A549 (cell line): ENCODE measurements around the gene ARL6IP6. TPM values are rescaled to one million over a fixed set of nuclear protein-coding genes. Genes with fewer than 3 reads are reported as not detected.

ENCODE experiments used
- ATAC-seq, 2 experiments: fragments of 200-7000 bp in 1 of 2; fragments of >200 bp in 1 of 2; cut with Nextera tagmentation in 1 of 2; cut with Tn5 transposase in 1 of 2; 3 replicates each; pipeline versions ENCODE4 v1.8.0 to v1.9.1; 2018 to 2020; ENCODE audit warnings: mild to moderate bottlenecking in 1 of 2, moderate library complexity in 1 of 2
- CTCF ChIA-PET: fragments of 300-600 bp; sonication (Branson Sonifier 250); formaldehyde crosslinking; extraction: SDS; loops from one replicate; lab custom pipeline; 2021; ENCODE audit warnings: antibody characterized with exemption, inconsistent platforms; lab: Yijun Ruan, JAX
- POLR2A ChIA-PET: fragments of 350-600 bp; formaldehyde crosslinking; extraction: SDS; loops from one replicate; lab custom pipeline; 2021; ENCODE audit warnings: antibody characterized with exemption, inconsistent platforms; lab: Yijun Ruan, JAX
- DNase-seq, 2 experiments: peaks; one replicate each; pipeline versions ENCODE4 v3.0.0 to v3.0.0-alpha.2; 2011 to 2016; ENCODE audit warnings: low read depth in 1 of 2, low spot score in 1 of 2
- FAIRE-seq: peaks from 2 replicates; lab custom pipeline; 2011; peaks lifted over from hg19 to GRCh38; lab: Jason Lieb, UNC
- H3K27ac ChIP-seq, 2 experiments: fragments of >200 bp; sonication (Bioruptor Twin); formaldehyde crosslinking; 3 replicates each; pipeline ENCODE4 v1.5.1; 2016 to 2017
- H3K4me1 ChIP-seq: fragments of >200 bp; sonication (Bioruptor Twin); formaldehyde crosslinking; 3 replicates; pipeline ENCODE4 v1.6.1; 2016
- H3K4me2 ChIP-seq: fragments of >200 bp; sonication (Bioruptor Twin); formaldehyde crosslinking; 3 replicates; pipeline ENCODE4 v1.6.1; 2016
- H3K4me3 ChIP-seq: fragments of >200 bp; sonication (Bioruptor Twin); formaldehyde crosslinking; 3 replicates; pipeline ENCODE4 v1.5.1; 2016
- H3K9me3 ChIP-seq: fragments of >200 bp; sonication (Bioruptor Twin); formaldehyde crosslinking; 3 replicates; pipeline ENCODE4 v1.6.1; 2016
- BCL3 ChIP-seq: fragments of >200 bp; sonication (Bioruptor Twin); formaldehyde crosslinking; IDR thresholded peaks from 3 replicates; pipeline ENCODE4 v1.6.1; 2016
- CBX2 ChIP-seq: fragments of 200-600 bp; sonication (generic); IDR thresholded peaks from 2 replicates; pipeline ENCODE4 v1.6.1; 2016; ENCODE audit warnings: low read depth, mild to moderate bottlenecking, borderline replicate concordance
- CBX8 ChIP-seq: fragments of 200-600 bp; sonication (generic); IDR thresholded peaks from 2 replicates; pipeline ENCODE4 v1.6.1; 2016
- CHD2 ChIP-seq: fragments of 150-350 bp; IDR thresholded peaks from 2 replicates; pipeline ENCODE4 v1.6.1; 2014; ENCODE audit warnings: low read length; ENCODE audit not compliant: partially characterized antibody
- EHF ChIP-seq: fragments of 250-450 bp; sonication (Bioruptor Pico); IDR thresholded peaks from 2 replicates; pipeline ENCODE4 v1.5.0; 2020; ENCODE audit warnings: mild to moderate bottlenecking
- EHMT2 ChIP-seq: fragments of 200-600 bp; sonication (generic); IDR thresholded peaks from 2 replicates; pipeline ENCODE4 v1.6.1; 2016; ENCODE audit warnings: antibody characterized with exemption, low read depth, mild to moderate bottlenecking, moderate library complexity
- FOSL2 ChIP-seq, 2 experiments: fragments of 450-650 bp in 1 of 2; fragments of >200 bp in 1 of 2; sonication (Bioruptor Twin) in 1 of 2; formaldehyde crosslinking; IDR thresholded peaks; 2 replicates each; pipeline versions ENCODE4 v1.5.0 to v1.6.1; 2016 to 2020; ENCODE audit warnings: mild to moderate bottlenecking in 1 of 2, moderate library complexity in 1 of 2
- FOXS1 ChIP-seq: fragments of 250-450 bp; sonication (Bioruptor Pico); IDR thresholded peaks from 2 replicates; pipeline ENCODE4 v1.5.0; 2020; ENCODE audit warnings: mild to moderate bottlenecking, moderate library complexity
- HDAC2 ChIP-seq: fragments of 200-600 bp; sonication (generic); IDR thresholded peaks from 2 replicates; pipeline ENCODE4 v1.6.1; 2016
- HEYL ChIP-seq: fragments of 250-450 bp; sonication (Bioruptor Pico); IDR thresholded peaks from 2 replicates; pipeline ENCODE4 v1.8.0; 2021; ENCODE audit warnings: mild to moderate bottlenecking, moderate library complexity
- JUN ChIP-seq, 2 experiments: fragments of >200 bp; sonication (Bioruptor Twin); formaldehyde crosslinking; IDR thresholded peaks; 2 replicates in 1 of 2; 3 replicates in 1 of 2; pipeline ENCODE4 v1.6.1; 2016 to 2017
- JUNB ChIP-seq: fragments of >200 bp; sonication (Bioruptor Twin); formaldehyde crosslinking; IDR thresholded peaks from 2 replicates; pipeline ENCODE4 v1.6.1; 2016
- MYC ChIP-seq: IDR thresholded peaks from 2 replicates; pipeline ENCODE4 v1.6.1; 2012; ENCODE audit warnings: mild to moderate bottlenecking, inconsistent platforms, low read length, improper control_type of control experiment, borderline replicate concordance
- NFE2L2 ChIP-seq: fragments of 150-350 bp; conservative IDR thresholded peaks from 2 replicates; pipeline ENCODE4 v1.6.1; 2014; ENCODE audit warnings: low read length
- NPAS2 ChIP-seq: fragments of 250-450 bp; sonication (Bioruptor Pico); IDR thresholded peaks from 2 replicates; pipeline ENCODE4 v1.8.0; 2022; ENCODE audit warnings: mild to moderate bottlenecking, moderate library complexity, borderline replicate concordance
- NR3C1 ChIP-seq: fragments of >200 bp; sonication (Bioruptor Twin); formaldehyde crosslinking; IDR thresholded peaks from 3 replicates; pipeline ENCODE4 v1.6.1; 2017
- PBX3 ChIP-seq: IDR thresholded peaks from 2 replicates; pipeline ENCODE4 v1.6.1; 2012
- REST ChIP-seq: fragments of 200-600 bp; sonication (generic); IDR thresholded peaks from 2 replicates; pipeline ENCODE4 v1.6.1; 2016; ENCODE audit warnings: antibody characterized with exemption, mild to moderate bottlenecking, moderate library complexity
- RFX5 ChIP-seq: fragments of 450-650 bp; IDR thresholded peaks from 2 replicates; pipeline ENCODE4 v1.7.1; 2014; ENCODE audit warnings: antibody characterized with exemption, mild to moderate bottlenecking, moderate library complexity
- RNF2 ChIP-seq: fragments of 200-600 bp; sonication (generic); IDR thresholded peaks from 2 replicates; pipeline ENCODE4 v1.6.1; 2016; ENCODE audit warnings: low read depth, mild to moderate bottlenecking, antibody characterized with exemption, moderate library complexity, borderline replicate concordance
- WGBS: methylation state at CpG from one replicate; pipeline ENCODE4 v1.1.6; 2017; ENCODE audit errors: missing lambda C conversion rate; 5-methylcytosine and 5-hydroxymethylcytosine counted together
- polyA plus RNA-seq, 4 experiments: library from polyadenylated mRNA; depleted of rRNA in 3 of 4; stranded (reverse); fragments of >200 nt; fragmentation: RNase III in 1 of 4; extraction: RNeasy Plus Mini Kit Qiagen cat#74134 plus additional on column Dnase treatment in 1 of 4; gene quantifications; 2 replicates in 3 of 4; 3 replicates in 1 of 4; pipeline ENCODE4 v1.2.3, GENCODE V29; 2011 to 2017

Gene ARL6IP6
- polyA plus RNA-seq, 2 of the 4 experiments (the other 2 are of a cell fraction), result 28.1 to 72.7 TPM

- WGBS, result 87% methylated on average over 3 of the region's 3 CpGs
- no peak overlapping the region for H3K27ac ChIP-seq
- POLR2A ChIA-PET, result no interaction called here
- no peak for DNase-seq
- no peak for TF ChIP-seq JUNB
- no peak for TF ChIP-seq HEYL
- no peak for TF ChIP-seq MYC
- no peak for TF ChIP-seq EHMT2
- TF ChIP-seq NPAS2 (CRISPR knock-in tag), result no peak
- TF ChIP-seq RNF2, result no peak
- no peak for TF ChIP-seq NR3C1
- no peak for TF ChIP-seq FOXS1 (CRISPR knock-in tag)
- TF ChIP-seq PBX3, result no peak
- TF ChIP-seq, all 56 proteins: peak for 0
- Histone ChIP-seq H3K4me2 (no peak overlapping the region), H3K4me1 (no peaks in the 10 kb centered on the region), H3K4me3 (no peak overlapping the region), H3K9me3 (no peaks in the 10 kb centered on the region)
- FAIRE-seq (no peak), ATAC-seq (no peak)
- CTCF ChIA-PET, result interaction anchor here (1.0 to 1.9 kb wide), 2 partner anchors 46 to 640 kb away, joined by 3 to 5 read pairs; no protein-coding TSS in a partner anchor
Measured at GRCh38 chr2:152676461-152676860, 42.0 kb upstream of the ARL6IP6 start.

- 92% methylated on average over 2 of the region's 2 CpGs for WGBS
- POLR2A ChIA-PET, result no interaction called here
- no peaks in the 10 kb centered on the region for H3K9me3 ChIP-seq
- H3K27ac ChIP-seq, result no peak overlapping the region
- H3K4me2 ChIP-seq, result no peak overlapping the region
- DNase-seq (no peak), ATAC-seq (no peak), FAIRE-seq (no peak)
- no peak overlapping the region for H3K4me3 ChIP-seq
- no peaks in the 10 kb centered on the region for H3K4me1 ChIP-seq
- TF ChIP-seq NFE2L2 (no peak), CBX2 (no peak), BCL3 (no peak), HDAC2 (no peak), CHD2 (no peak), FOSL2 (IDR thresholded peaks at IDR 0.05) (no peak), FOSL2 (CRISPR knock-in tag; IDR thresholded peaks at IDR 0.05) (no peak)
- CTCF ChIA-PET, result no interaction called here
Measured at GRCh38 chr2:152678808-152679207, 39.6 kb upstream of the ARL6IP6 start.

GRCh38 chr2:152682663-152683062 lies 35.8 kb upstream of the ARL6IP6 start:
- DNase-seq (no peak), ATAC-seq (no peak; a peak in 1 of 6 replicates), FAIRE-seq (no peak)
- CTCF ChIA-PET, result interaction anchor here (0.6 kb wide), 1 partner anchor 138 kb away, joined by 3 read pairs; no protein-coding TSS in a partner anchor
- Histone ChIP-seq H3K4me3 (no peak overlapping the region), H3K27ac (no peak overlapping the region), H3K4me2 (no peak overlapping the region), H3K9me3 (no peaks in the 10 kb centered on the region), H3K4me1 (peaks cover 11% of the 10 kb centered on the region; the same call in 2 of the 3 replicates)
- 98% methylated on average over 9 of the region's 9 CpGs for WGBS
- TF ChIP-seq RFX5 (no peak), NR3C1 (no peak), EHF (CRISPR knock-in tag) (no peak), CBX8 (no peak), REST (no peak), JUN (IDR thresholded peaks at IDR 0.05) (no peak), HEYL (no peak)
- POLR2A ChIA-PET, result no interaction called here
